Adrenal gland (tissue), 12 donors: Measurements from ENCODE around the gene S100A9. TPM values are rescaled to one million over a fixed set of nuclear protein-coding genes. Genes with fewer than 3 reads are reported as not detected.

ENCODE experiments used
- DNase-seq, 7 donors: peaks; one replicate each; pipeline ENCODE4 v3.0.0-alpha.2; 2019 to 2020
- H3K27ac ChIP-seq, 5 donors: fragments of 200-600 bp; sonication (generic) in 4 of 5; 1 replicate in 3 of 5; 2 replicates in 2 of 5; pipeline versions ENCODE4 v1.5.1 to v1.8.0; 2016 to 2020; ENCODE audit warnings: mild to moderate bottlenecking in 1 of 5
- H3K27me3 ChIP-seq: fragments of 200-600 bp; 2 replicates; pipeline ENCODE4 v1.8.0; 2021
- H3K36me3 ChIP-seq, 2 donors: fragments of 200-600 bp; replicated peaks in 1 of 2; 1 replicate in 1 of 2; 2 replicates in 1 of 2; pipeline versions ENCODE4 v1.5.1 to v1.8.0; 2018 to 2022
- H3K4me1 ChIP-seq, 2 donors: fragments of 200-600 bp; replicated peaks in 1 of 2; 1 replicate in 1 of 2; 2 replicates in 1 of 2; pipeline versions ENCODE4 v1.5.1 to v1.8.0; 2018 to 2021
- H3K4me3 ChIP-seq, 4 donors: fragments of 200-600 bp; sonication (generic) in 3 of 4; one replicate each; pipeline ENCODE4 v1.5.1; 2016 to 2018
- H3K9me3 ChIP-seq, 3 donors: fragments of 200-600 bp; sonication (generic) in 1 of 3; replicated peaks in 1 of 3; 1 replicate in 2 of 3; 2 replicates in 1 of 3; pipeline versions ENCODE4 v1.5.1 to v1.8.0; 2016 to 2021
- POLR2A ChIP-seq, 2 donors: fragments of 450-650 bp; IDR thresholded peaks; one replicate each; pipeline ENCODE4 v1.6.1; 2017; ENCODE audit warnings: antibody characterized with exemption in 2 of 2, mild to moderate bottlenecking in 2 of 2, moderate library complexity in 1 of 2
- WGBS, 4 donors: extraction: QIAGEN DNeasy Blood & Tissue Kit in 2 of 4; methylation state at CpG; one replicate each; pipeline versions ENCODE4 v1.1.5 to v1.1.7; 2013 to 2017; 5-methylcytosine and 5-hydroxymethylcytosine counted together
- intact Hi-C, 2 donors: fragments of 100-400 bp; cut with DNase I; formaldehyde crosslinking; loops; one replicate each; pipeline versions ENCODE4 v1.14.1 to v1.15.0; 2022 to 2023
- polyA plus RNA-seq, 3 donors: library from polyadenylated mRNA; stranded (reverse); fragments of 200-250 nt in 2 of 3; fragments of 350-450 nt in 1 of 3; fragmentation: Illumina TruSeq in 1 of 3; extraction: RNeasy Lipid Tissue Mini Kit (QIAGEN cat#74804) in 1 of 3; gene quantifications; one replicate each; pipeline ENCODE4 v1.2.3, GENCODE V29; 2013 to 2014
- total RNA-seq, 9 donors: library from RNA; depleted of rRNA in 4 of 9; stranded (reverse); fragments of >200 nt in 4 of 9; fragments of 120-200 nt in 1 of 9; fragmentation: NEBNext Ultra II Directional in 1 of 9; extraction: Animal tissue kit (Norgen Biotek cat#: 25700) in 1 of 9; gene quantifications; one replicate each; pipeline versions ENCODE4 v1.1.0 to v1.2.4, GENCODE V29; 2013 to 2023
- TF ChIP-seq, protein P1 (sequence below), 6 experiments: fragments of 450-650 bp in 4 of 6; fragments of 200-600 bp in 2 of 6; sonication (generic) in 1 of 6; IDR thresholded peaks; 1 replicate in 5 of 6; 2 replicates in 1 of 6; pipeline versions ENCODE4 v1.5.1 to v1.8.0; 2016 to 2021; ENCODE audit warnings: antibody characterized with exemption in 6 of 6, mild to moderate bottlenecking in 2 of 6, moderate library complexity in 1 of 6
- donor health status: healthy with polysubstance abuse.
- donor health status: Bipolar disorder and iron deficiency.
- donor health status: DM: yes; HTN: yes; CAD: no.
- donor health status: DM: no; HTN: no; CAD: no.
- donor health status: DM: no; HTN: no; CAD: no.
- donor health status: DM: yes; HTN: yes; CAD: no.

The S100A9 gene
- total and polyA plus RNA-seq, 12 donors, result 30.6 to 544 (median 158) TPM

DNA sequence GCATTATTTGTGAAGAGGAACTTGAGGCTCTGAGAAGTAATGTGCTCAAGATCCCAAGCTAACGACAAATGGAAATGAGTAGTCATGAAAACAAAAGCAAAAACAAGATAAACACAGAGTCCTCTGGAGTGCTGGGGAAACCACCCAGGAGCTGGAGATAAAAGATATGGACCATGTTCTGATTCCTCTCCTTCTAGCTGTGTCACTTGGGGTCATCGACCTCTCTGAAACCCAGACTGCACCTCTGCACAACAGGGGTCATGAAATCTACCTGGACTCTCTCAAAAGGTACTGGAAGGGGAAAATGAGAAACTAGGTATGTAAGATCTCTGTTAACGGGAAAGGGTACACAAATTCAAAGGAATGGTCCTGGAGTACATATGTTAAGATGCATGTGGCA lies 15.5 kb upstream of the S100A9 start:
- intact Hi-C loops, result no loop called here
- 70 to 80% (median 72%) methylated on average over 3 of the region's 3 CpGs for WGBS, 4 donors
- peaks cover 9% of the 10 kb centered on the region for H3K27me3 ChIP-seq
- TF ChIP-seq, protein P1, sequence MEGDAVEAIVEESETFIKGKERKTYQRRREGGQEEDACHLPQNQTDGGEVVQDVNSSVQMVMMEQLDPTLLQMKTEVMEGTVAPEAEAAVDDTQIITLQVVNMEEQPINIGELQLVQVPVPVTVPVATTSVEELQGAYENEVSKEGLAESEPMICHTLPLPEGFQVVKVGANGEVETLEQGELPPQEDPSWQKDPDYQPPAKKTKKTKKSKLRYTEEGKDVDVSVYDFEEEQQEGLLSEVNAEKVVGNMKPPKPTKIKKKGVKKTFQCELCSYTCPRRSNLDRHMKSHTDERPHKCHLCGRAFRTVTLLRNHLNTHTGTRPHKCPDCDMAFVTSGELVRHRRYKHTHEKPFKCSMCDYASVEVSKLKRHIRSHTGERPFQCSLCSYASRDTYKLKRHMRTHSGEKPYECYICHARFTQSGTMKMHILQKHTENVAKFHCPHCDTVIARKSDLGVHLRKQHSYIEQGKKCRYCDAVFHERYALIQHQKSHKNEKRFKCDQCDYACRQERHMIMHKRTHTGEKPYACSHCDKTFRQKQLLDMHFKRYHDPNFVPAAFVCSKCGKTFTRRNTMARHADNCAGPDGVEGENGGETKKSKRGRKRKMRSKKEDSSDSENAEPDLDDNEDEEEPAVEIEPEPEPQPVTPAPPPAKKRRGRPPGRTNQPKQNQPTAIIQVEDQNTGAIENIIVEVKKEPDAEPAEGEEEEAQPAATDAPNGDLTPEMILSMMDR (IDR thresholded peaks at IDR 0.05), result no peak
- TF ChIP-seq POLR2A (IDR thresholded peaks at IDR 0.05), result no peak
- no peaks in the 10 kb centered on the region for H3K36me3 ChIP-seq
- no peak overlapping the region for H3K4me3 ChIP-seq
- H3K27ac ChIP-seq, result no peak overlapping the region
- H3K4me1 ChIP-seq, result no peaks in the 10 kb centered on the region
- no peaks in the 10 kb centered on the region for H3K9me3 ChIP-seq
- no peak for DNase-seq

GRCh38 chr1:153343040-153343681 lies 14.5 kb upstream of the S100A9 start:
- no peaks in the 10 kb centered on the region for H3K36me3 ChIP-seq
- TF ChIP-seq, protein P1 (IDR thresholded peaks at IDR 0.05), result no peak
- TF ChIP-seq POLR2A (IDR thresholded peaks at IDR 0.05), result no peak
- 35 to 43% (median 37%) methylated on average over 5 of the region's 5 CpGs for WGBS, 4 donors
- H3K4me1 ChIP-seq, result no peaks in the 10 kb centered on the region
- no peak overlapping the region for H3K27ac ChIP-seq
- peaks cover 9% of the 10 kb centered on the region for H3K27me3 ChIP-seq
- H3K9me3 ChIP-seq, result no peaks in the 10 kb centered on the region
- intact Hi-C loops, result no loop called here
- H3K4me3 ChIP-seq, result no peak overlapping the region
- DNase-seq, result no peak

DNA sequence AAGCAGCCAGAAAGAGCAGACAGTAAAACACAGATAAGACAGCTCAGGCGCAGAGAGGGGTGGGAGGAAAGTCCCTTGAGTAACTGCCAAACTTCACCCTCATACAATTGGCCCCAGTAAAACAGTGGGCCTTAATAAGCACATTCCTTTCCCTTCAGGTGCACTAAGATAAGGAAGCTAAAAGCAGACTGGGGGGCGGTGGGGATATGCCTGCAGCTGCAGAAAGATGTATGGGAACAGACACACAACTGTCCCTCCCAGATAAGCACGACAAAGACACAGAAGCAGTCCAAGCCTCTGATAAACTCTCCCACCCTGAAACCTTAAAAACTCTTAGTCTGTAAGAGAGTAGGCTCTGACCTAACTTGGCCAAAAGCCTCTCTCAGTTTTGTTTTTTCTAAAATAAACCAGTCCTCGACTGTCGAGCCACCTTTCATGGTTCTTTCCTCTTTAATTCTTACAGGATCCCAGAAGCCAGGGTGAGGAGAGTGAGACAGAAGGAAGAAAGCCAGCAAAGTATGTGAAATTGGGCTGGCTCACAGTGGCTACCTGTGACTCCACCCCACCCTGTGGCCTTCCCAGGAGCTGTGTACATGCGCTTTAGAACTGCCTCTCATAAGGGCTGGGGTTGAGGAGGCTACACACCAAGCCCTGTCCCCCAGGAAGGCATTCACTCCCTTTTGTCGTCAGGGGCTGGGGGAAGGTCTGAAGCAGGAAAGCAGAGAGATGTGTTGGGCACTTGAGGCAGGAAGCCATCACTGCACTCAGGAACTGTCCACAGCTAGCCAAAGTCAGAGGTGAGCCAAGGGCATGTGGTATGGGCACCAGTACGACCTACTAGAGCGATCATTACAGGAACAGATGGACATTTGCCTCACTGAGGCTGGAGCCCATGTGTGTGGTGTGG lies 13.6 kb upstream of the S100A9 start:
- no peaks in the 10 kb centered on the region for H3K9me3 ChIP-seq
- DNase-seq, result peak in 1 of 7 donors; percentile 30
- H3K36me3 ChIP-seq, result no peaks in the 10 kb centered on the region
- WGBS, 4 donors, result 43 to 52% (median 49%) methylated on average over 9 of the region's 9 CpGs
- H3K4me3 ChIP-seq, result no peak overlapping the region
- H3K4me1 ChIP-seq, result no peaks in the 10 kb centered on the region
- H3K27ac ChIP-seq, result no peak overlapping the region
- TF ChIP-seq POLR2A (IDR thresholded peaks at IDR 0.05), result no peak
- TF ChIP-seq, protein P1 (IDR thresholded peaks at IDR 0.05), result no peak
- intact Hi-C loops, result no loop called here
- H3K27me3 ChIP-seq, result peaks cover 12% of the 10 kb centered on the region

GRCh38 chr1:153344718-153345025 lies 13.0 kb upstream of the S100A9 start:
- peak in 1 of 7 donors; percentile 40 for DNase-seq
- peaks cover 18% of the 10 kb centered on the region for H3K27me3 ChIP-seq

More at GRCh38 chr1:153344718-153345025, 13.0 kb upstream of the S100A9 start:
- Histone ChIP-seq H3K9me3 (no peaks in the 10 kb centered on the region), H3K36me3 (no peaks in the 10 kb centered on the region), H3K4me3 (no peak overlapping the region), H3K27ac (no peak overlapping the region), H3K4me1 (no peaks in the 10 kb centered on the region)
- WGBS, 4 donors, result 47 to 54% (median 49%) methylated on average over 3 of the region's 3 CpGs
- intact Hi-C loops, result no loop called here
- TF ChIP-seq, protein P1 (IDR thresholded peaks at IDR 0.05), result no peak
- TF ChIP-seq POLR2A (IDR thresholded peaks at IDR 0.05), result no peak
